Ishikawa (cell line): ENCODE results near the gene STATH.

Source experiments
- EP300 ChIP-seq: IDR thresholded peaks from 2 replicates; pipeline ENCODE4 v1.6.1; 2012; ENCODE audit warnings: borderline replicate concordance
- TAF1 ChIP-seq: IDR thresholded peaks from 2 replicates; pipeline ENCODE4 v1.6.1; 2012; ENCODE audit warnings: low read depth, mild to moderate bottlenecking
- ZBTB7A ChIP-seq: IDR thresholded peaks from 2 replicates; pipeline ENCODE4 v1.6.1; 2012; ENCODE audit warnings: low read depth

- TF ChIP-seq TAF1 (no peak), ZBTB7A (no peak), EP300 (no peak)
Measured at GRCh38 chr4:69995526-69996016, at the start of gene STATH.
